ENCODE results near the gene SMIM11. TPM values are rescaled to one million over a fixed set of nuclear protein-coding genes. Genes with fewer than 3 reads are reported as not detected.

Gene SMIM11
- total and polyA plus RNA-seq, 7 donors: 3.5 to 14.6 (median 9.3) TPM; not detected in 1

DNA sequence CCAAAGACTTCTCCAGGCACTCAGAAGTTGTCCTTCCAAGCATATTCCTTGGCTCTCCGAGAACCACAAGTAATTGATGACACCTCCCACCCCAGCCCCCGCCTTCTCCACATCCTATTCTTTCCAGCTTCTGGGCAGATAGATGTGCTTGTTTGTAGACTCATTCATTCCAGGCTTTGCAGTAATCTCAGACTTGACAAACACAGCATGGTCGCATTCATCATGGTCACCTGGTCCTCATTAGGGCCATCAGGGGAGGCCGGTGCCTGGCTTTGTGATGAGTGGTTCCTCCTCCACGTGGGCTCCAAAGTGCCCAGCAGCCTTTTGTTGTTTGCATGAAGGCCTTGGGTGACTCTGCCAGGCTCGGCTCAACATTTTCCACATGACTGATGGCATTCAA, 40.0 kb upstream of the SMIM11 start:
- no peaks in the 10 kb centered on the region for H3K27me3 ChIP-seq
- no peaks in the 10 kb centered on the region for H3K9me3 ChIP-seq
- DNase-seq: no peak
- TF ChIP-seq POLR2A (IDR thresholded peaks at IDR 0.05): no peak
- TF ChIP-seq, protein P1, sequence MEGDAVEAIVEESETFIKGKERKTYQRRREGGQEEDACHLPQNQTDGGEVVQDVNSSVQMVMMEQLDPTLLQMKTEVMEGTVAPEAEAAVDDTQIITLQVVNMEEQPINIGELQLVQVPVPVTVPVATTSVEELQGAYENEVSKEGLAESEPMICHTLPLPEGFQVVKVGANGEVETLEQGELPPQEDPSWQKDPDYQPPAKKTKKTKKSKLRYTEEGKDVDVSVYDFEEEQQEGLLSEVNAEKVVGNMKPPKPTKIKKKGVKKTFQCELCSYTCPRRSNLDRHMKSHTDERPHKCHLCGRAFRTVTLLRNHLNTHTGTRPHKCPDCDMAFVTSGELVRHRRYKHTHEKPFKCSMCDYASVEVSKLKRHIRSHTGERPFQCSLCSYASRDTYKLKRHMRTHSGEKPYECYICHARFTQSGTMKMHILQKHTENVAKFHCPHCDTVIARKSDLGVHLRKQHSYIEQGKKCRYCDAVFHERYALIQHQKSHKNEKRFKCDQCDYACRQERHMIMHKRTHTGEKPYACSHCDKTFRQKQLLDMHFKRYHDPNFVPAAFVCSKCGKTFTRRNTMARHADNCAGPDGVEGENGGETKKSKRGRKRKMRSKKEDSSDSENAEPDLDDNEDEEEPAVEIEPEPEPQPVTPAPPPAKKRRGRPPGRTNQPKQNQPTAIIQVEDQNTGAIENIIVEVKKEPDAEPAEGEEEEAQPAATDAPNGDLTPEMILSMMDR (IDR thresholded peaks at IDR 0.05): no peak
- no peak for TF ChIP-seq EP300 (IDR thresholded peaks at IDR 0.05)
- TF ChIP-seq POLR2AphosphoS5 (IDR thresholded peaks at IDR 0.05): no peak
- peak overlapping the region in 1 of 4 donors; percentile 78 for H3K27ac ChIP-seq
- peaks cover 0 to 32% (median 24%) of the 10 kb centered on the region in 4 donors for H3K4me1 ChIP-seq
- H3K36me3 ChIP-seq: no peaks in the 10 kb centered on the region
- H3K4me3 ChIP-seq: no peak overlapping the region
- intact Hi-C loops (cut with DNase I): no loop called here
- WGBS, 2 donors: 74 to 77% methylated on average over 6 of the region's 6 CpGs

DNA sequence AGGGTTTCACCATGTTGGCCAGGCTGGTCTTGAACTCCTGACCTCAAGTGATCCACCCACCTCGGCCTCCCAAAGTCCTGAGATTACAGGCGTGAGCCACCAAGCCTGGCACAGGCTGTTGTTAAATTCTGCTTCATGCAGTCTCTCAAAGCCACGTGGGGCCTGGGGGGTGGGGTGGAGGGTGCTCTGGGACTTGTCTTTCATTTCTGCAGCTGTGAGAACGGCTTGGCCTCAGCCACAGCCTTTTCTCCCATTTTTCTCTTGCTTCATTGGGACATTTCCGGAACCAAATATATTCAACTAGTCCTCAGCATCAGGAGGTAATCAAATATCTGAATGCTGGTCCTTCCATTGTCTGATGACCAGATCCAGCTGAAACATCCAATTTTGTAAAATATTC, 39.1 kb upstream of the SMIM11 start:
- no peak for TF ChIP-seq POLR2AphosphoS5 (IDR thresholded peaks at IDR 0.05)
- no peak for TF ChIP-seq POLR2A (IDR thresholded peaks at IDR 0.05)
- TF ChIP-seq EP300 (IDR thresholded peaks at IDR 0.05): no peak
- TF ChIP-seq, protein P1 (IDR thresholded peaks at IDR 0.05): no peak
- DNase-seq: no peak
- Histone ChIP-seq H3K4me3 (no peak overlapping the region), H3K27ac (peak overlapping the region in 3 of 4 donors; percentile 18 to 78 (median 69)), H3K9me3 (no peaks in the 10 kb centered on the region), H3K36me3 (no peaks in the 10 kb centered on the region), H3K4me1 (peaks cover 0 to 36% (median 25%) of the 10 kb centered on the region in 4 donors), H3K27me3 (no peaks in the 10 kb centered on the region)
- WGBS, 2 donors: 76 to 85% methylated on average over 5 of the region's 5 CpGs
- intact Hi-C loops (cut with DNase I): no loop called here

GRCh38 chr21:34336756-34337391, 38.4 kb upstream of the SMIM11 start:
- WGBS, 2 donors: 76 to 83% methylated on average over 13 of the region's 13 CpGs
- Histone ChIP-seq H3K27me3 (no peaks in the 10 kb centered on the region), H3K9me3 (no peaks in the 10 kb centered on the region), H3K4me1 (peaks cover 0 to 42% (median 28%) of the 10 kb centered on the region in 4 donors), H3K36me3 (no peaks in the 10 kb centered on the region), H3K4me3 (no peak overlapping the region), H3K27ac (peak overlapping the region; percentile 14 to 78 (median 44))
- DNase-seq: no peak
- intact Hi-C loops (cut with DNase I): no loop called here
- TF ChIP-seq POLR2AphosphoS5 (IDR thresholded peaks at IDR 0.05) (no peak), EP300 (IDR thresholded peaks at IDR 0.05) (no peak), POLR2A (IDR thresholded peaks at IDR 0.05) (no peak)
- TF ChIP-seq, protein P1 (IDR thresholded peaks at IDR 0.05): no peak

DNA sequence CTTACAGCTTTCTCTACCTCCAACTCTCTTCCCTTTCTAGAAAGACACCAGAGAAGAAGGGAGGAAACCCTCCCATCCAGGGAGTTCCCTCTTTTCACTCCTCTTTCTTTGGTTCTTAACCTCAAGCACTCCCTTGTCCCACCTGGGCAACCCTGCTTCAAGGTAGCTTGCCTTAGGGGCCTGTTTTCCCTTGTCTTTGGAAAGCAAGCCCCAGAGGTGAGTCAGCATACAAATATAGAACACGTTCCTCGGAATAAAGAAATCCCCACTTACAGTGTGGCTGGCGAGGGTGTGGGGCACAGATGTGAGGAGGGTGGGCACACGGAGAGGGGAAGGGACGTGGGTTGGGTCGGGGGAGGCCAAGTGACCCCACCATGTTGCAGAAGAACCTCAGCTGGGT, 37.6 kb upstream of the SMIM11 start:
- DNase-seq: no peak
- Histone ChIP-seq H3K4me1 (peaks cover 0 to 48% (median 32%) of the 10 kb centered on the region in 4 donors), H3K27ac (peak overlapping the region in 2 of 4 donors; percentile 69 to 78), H3K9me3 (no peaks in the 10 kb centered on the region), H3K27me3 (no peaks in the 10 kb centered on the region), H3K36me3 (no peaks in the 10 kb centered on the region), H3K4me3 (no peak overlapping the region)
- TF ChIP-seq, protein P1 (IDR thresholded peaks at IDR 0.05): no peak
- no peak for TF ChIP-seq EP300 (IDR thresholded peaks at IDR 0.05)
- no peak for TF ChIP-seq POLR2A (IDR thresholded peaks at IDR 0.05)
- no peak for TF ChIP-seq POLR2AphosphoS5 (IDR thresholded peaks at IDR 0.05)
- intact Hi-C loops (cut with DNase I): no loop called here
- WGBS, 2 donors: 42 to 64% methylated on average over 6 of the region's 6 CpGs

Measured in sigmoid colon (tissue), 7 donors.